GM10266 (cell line): ENCODE data around the gene RFLNA.
"Not testable (repeated sequence)": the region's sequence is repeated elsewhere in the genome, so short reads cannot be mapped to it uniquely, and the experiment has no call there.

Experiments used
- DNase-seq: peaks from one replicate; pipeline ENCODE4 v3.0.0; 2012; ENCODE audit errors: extremely low spot score
- CTCF ChIP-seq: IDR thresholded peaks from 2 replicates; pipeline ENCODE4 v1.5.1; 2012; ENCODE audit warnings: mild to moderate bottlenecking, low read depth; ENCODE audit not compliant: control insufficient read depth, insufficient read depth; ENCODE audit errors: missing control alignments

The RFLNA gene

GRCh38 chr12:124299628-124300388 is 4.9 kb downstream of the RFLNA start:
- TF ChIP-seq CTCF: no peak

GRCh38 chr12:124300657-124301056 is 5.8 kb downstream of the RFLNA start:
- not testable (repeated sequence) for DNase-seq

More at GRCh38 chr12:124299628-124300388, 4.9 kb downstream of the RFLNA start:
- DNase-seq: no peak

GRCh38 chr12:124301084-124301654 is 6.3 kb downstream of the RFLNA start:
- no peak for TF ChIP-seq CTCF
- DNase-seq: no peak

- TF ChIP-seq CTCF: no peak
- no peak for DNase-seq
Observed at GRCh38 chr12:124302241-124302806, 7.4 kb downstream of the RFLNA start.

GRCh38 chr12:124302807-124303578 is 8.1 kb downstream of the RFLNA start:
- DNase-seq: no peak
- TF ChIP-seq CTCF: no peak

- no peak for DNase-seq
- no peak for TF ChIP-seq CTCF
Observed at GRCh38 chr12:124303579-124304313, 8.9 kb downstream of the RFLNA start.

GRCh38 chr12:124304314-124304790 is 9.5 kb downstream of the RFLNA start:
- no peak for DNase-seq
- no peak for TF ChIP-seq CTCF
